22Rv1 (cell line): ENCODE measurements around the gene MEIS2.

Source experiments
- ZFX ChIP-seq: fragments of 450-650 bp; IDR thresholded peaks from 2 replicates; pipeline ENCODE4 v1.6.1; 2017; ENCODE audit warnings: antibody characterized with exemption, borderline replicate concordance
- TF ChIP-seq, protein P1 (sequence below): fragments of 450-650 bp; IDR thresholded peaks from 2 replicates; pipeline ENCODE4 v1.5.1; 2017; ENCODE audit warnings: mild to moderate bottlenecking

DNA sequence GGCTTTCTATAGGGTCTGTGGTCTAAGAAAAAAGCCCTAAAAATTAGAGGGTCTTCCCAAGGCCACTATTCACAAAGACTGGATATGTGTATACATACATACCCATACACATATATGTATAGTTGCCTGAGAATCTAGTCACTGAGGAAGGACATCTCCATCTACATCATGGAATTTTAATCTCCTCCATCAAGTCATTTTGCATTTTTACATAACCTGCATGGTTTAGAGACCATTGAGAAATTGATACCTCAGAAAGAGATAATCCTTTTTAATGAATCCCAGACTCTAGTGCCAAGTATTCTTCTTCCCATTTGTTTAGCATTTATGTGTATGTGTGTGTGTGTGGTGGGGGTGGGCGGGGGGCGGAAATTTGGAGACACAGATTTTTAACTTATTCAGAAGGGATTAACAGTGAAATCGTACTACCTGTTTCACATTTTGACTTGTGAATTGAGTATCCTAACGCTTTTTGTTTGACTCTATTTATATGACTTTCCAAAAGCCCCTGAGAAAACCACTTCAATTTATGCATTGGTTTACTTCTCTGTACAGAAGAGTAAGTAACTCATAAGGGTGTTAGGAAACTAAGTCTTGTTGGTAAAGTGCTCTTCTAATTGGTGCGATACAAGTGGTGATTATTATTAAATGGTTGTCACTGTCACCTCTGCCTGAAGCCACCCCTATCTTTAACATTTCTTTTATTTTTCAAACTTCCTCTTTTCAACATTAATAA, 166.9 kb downstream of the MEIS2 start:
- TF ChIP-seq, protein P1, sequence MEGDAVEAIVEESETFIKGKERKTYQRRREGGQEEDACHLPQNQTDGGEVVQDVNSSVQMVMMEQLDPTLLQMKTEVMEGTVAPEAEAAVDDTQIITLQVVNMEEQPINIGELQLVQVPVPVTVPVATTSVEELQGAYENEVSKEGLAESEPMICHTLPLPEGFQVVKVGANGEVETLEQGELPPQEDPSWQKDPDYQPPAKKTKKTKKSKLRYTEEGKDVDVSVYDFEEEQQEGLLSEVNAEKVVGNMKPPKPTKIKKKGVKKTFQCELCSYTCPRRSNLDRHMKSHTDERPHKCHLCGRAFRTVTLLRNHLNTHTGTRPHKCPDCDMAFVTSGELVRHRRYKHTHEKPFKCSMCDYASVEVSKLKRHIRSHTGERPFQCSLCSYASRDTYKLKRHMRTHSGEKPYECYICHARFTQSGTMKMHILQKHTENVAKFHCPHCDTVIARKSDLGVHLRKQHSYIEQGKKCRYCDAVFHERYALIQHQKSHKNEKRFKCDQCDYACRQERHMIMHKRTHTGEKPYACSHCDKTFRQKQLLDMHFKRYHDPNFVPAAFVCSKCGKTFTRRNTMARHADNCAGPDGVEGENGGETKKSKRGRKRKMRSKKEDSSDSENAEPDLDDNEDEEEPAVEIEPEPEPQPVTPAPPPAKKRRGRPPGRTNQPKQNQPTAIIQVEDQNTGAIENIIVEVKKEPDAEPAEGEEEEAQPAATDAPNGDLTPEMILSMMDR = no peak
- no peak for TF ChIP-seq ZFX
